GM18951 (cell line): Measurements from ENCODE around the gene ZMYND8.

Experiments
- POLR2A ChIP-seq: IDR thresholded peaks from 4 replicates; pipeline ENCODE4 v1.6.1; 2011; ENCODE audit warnings: mild to moderate bottlenecking; ENCODE audit not compliant: insufficient read length, insufficient read depth; ENCODE audit errors: extremely low read depth
- in situ Hi-C: fragments of 300-500 bp; cut with MboI; formaldehyde crosslinking; loops from one replicate; pipeline ENCODE4 v1.12.0; 2022; ENCODE audit warnings: low sequenced_read_pairs, mixed read lengths, inconsistent platforms; ENCODE audit not compliant: unreplicated experiment

The ZMYND8 gene

DNA sequence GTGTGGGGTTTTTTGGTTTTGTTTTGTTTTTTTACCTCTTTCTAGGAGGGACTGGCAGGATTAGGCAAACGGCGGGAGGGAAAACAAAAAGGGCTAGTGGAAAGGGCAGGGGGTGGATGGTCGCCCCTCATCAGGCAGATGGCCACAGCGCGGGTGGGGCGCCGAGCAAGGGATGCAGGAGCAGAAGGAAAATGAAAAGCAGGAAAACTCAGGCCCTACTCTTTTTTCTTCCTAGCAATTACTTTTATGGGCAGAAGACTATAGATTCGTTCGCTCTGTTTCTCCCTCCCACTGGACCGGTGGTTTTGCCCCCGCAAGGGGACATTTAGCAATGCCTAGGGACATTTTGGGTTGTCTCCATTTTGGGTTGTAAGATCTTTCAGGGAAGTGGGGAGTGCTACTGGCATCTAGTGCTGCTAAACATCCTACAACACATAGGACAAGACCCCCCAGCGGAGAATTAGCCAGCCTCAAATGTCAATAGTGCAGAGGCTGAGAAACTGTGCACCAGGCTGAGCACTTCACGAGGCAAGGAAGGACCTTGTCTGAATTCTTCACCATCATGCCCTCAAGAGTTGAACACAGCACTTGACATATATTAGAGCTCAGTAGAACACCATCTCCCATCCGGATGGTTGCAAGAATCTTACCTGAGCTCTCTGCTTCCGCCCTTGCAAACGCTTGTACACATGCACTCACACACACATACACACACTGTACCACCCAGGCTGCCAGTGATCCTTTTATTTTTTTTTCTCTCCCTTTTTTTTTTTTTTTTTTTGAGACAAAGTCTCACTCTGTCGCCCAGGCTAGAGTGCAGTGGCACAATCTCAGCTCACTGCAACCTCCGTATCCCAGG lies 4.8 kb upstream of the ZMYND8 start:
- no peak for TF ChIP-seq POLR2A
- in situ Hi-C loops, result no loop called here

DNA sequence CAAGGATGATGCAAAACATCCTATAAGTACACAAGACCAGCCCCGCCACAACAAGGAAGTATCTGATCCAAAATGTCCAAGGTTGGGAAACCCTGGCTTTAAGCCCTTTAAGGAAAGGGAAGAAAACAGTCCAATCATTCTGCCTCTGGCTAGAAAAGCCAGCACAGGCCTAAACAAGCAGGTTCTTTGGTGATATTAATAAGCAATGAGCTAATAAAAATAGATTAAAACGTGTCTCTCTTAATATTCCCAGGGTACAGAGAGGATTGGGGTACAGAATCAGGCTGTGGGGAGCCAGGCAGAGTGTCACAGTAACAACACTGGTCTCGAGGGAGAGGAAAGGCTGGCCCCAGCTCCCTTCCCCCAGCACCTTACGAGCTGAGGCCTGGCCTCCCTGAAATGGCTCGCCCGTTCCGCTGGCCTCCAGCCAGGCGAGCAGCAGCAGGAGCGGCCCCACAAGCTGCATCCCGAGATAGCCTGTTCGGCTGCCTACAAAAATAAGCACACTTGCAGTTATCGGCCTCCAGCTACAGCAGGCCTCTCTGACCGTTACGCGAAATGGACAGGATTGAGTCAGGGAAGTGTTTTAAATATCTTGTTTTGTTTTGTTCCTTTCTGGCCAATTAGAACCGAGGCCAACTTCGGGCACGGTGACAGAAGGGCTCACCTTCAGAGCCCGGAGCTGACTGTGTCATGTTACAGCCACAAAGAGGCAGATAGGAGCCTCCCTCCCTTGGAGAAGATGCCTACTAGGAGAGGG lies 4.0 kb upstream of the ZMYND8 start:
- in situ Hi-C loops, result no loop called here

DNA sequence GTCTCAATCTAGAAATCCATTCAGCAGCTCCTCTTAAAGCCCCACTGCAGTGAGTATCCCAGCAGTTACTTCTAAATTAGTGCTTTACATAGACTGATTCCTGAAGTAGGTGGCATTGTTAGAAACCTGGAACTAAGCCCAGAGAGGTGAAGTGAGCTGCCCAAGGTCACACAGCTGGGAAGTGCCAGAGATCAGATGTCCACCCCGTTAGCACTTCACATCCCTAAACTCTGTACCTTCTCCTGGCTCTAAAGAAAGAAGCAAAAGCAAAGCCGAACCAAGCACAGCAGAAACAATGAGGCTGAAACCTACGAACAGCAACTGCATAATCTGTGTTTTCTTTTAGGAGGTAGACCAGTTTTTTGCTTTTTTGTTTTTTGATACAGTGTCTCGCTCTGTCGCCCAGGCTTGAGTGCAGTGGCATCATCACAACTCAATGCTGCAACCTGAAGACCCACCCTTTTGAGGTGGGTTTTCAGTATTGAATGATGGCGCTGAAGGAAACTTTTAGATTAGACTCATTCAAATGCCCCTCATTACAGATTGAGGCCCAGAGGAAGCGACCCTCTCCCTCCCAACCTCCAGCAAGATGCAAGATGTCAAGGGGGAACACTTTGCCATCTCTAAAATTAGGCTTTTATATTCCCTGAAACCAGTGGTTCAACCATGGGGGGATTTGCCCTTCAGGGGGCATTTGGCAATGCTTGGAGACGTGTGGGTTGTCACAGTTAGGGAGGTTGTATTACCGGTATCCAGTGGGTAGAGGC lies 3.2 kb upstream of the ZMYND8 start:
- TF ChIP-seq POLR2A, result no peak
- in situ Hi-C loops, result no loop called here

More for the DNA sequence above, 4.0 kb upstream of the ZMYND8 start:
- peak; percentile 41 for TF ChIP-seq POLR2A

DNA sequence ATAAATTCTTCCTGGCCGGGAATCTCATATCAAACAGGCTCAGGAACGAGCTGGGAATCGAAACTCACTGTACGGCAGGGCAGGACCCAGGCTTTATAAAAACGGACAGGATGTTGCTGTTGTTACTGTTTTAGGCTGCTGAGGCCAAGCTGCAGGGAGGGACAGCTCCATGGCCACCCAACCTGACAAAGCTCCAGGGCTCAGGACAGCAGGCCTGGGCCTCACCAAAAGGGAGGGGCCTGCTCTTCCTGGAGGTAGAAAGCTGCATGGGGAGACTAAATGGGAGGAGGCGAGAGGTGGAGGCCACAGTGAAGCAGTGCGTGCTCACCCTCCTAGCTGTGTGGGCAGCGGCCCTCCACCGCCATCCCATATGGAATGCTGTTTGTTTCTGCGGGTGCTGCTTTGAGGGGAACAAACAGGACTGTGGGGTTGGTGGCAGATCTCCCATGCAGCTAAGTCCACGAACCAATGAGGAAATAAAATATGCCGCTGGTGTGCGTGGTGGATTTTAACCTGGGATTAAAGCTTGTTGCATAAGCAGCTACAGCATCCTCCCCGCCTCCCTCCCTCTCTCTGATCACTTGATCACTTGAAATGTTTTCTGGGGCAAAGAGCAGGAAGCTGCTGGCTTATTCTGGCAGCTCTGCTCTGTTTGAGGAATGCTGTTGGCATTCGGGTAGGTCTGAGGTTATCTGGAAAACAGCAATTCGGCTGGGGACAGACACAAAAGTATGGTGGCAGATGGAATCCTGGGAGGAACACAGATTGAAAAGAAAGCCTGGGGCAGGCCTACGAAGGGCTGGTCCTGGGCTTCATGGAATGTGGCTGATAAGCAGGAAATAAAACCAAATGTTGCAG lies 2.4 kb upstream of the ZMYND8 start:
- in situ Hi-C loops, result no loop called here
- no peak for TF ChIP-seq POLR2A

DNA sequence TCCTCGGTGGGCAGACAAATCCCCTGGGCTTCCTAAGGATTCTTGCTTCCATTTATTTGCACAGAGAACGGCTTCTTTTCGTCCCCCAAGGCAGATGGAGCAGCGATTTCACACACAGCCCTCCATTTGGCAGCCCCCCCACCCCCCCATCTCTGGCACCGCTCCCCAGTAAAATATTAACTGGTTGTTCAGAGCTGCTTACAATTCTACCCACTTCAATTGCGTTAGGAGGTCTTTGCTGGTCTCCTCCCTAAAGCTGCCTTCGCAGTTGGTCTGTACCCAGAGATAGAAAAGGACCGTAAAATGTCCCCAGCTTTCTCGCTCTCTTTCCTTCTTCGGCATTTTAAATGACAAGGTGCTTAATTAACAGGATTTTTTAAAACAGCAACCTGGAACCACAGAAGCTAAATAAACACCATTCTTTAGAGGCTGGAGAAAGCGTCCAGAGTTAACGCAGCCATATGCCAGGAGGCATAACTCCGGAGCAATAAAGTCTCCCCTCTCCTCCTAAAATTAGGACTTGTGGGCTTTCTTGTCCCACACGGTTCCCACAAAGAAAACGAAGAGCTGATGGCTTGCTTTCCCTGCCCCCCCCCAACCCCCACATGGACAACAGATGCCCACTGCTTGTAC lies 1.7 kb upstream of the ZMYND8 start:
- in situ Hi-C loops, result no loop called here

DNA sequence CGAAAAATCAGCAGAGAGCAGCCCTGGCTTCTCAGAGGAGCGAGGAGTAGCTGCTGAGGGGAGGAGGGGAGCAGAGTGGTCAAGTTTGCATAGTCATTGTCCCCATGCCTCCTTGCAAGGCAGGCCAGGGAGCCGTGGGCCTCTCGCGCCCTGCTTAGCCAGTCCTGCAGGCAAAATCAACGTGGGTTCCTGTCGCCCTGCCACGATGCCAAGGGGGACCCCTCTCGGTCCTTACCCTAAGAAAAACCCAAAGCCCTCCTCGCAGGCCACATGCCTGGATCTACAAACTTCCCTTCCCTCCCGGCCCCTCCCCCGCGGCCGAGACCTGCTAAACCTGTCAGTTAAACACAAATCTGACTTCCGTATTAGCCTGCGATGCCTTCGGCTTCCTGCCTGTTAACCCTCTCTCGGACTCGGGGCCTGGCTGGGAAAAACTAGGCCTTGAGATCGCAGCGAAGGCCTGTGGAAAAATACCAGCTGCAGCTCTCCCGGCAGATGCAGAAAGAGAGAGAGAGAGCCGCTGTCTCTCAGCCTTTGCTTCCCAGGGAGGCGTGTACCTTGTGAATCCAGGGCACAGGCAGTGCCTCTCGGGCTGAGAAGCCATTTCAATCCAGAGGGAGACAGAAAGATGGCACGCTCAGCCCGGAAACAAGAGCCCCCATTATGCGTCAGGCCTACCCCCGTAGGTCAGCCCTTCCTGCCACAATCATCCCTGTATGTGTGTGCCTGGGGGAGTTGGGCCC lies 968 bp upstream of the ZMYND8 start:
- in situ Hi-C loops, result no loop called here

More for the DNA sequence above, 1.7 kb upstream of the ZMYND8 start:
- no peak for TF ChIP-seq POLR2A

DNA sequence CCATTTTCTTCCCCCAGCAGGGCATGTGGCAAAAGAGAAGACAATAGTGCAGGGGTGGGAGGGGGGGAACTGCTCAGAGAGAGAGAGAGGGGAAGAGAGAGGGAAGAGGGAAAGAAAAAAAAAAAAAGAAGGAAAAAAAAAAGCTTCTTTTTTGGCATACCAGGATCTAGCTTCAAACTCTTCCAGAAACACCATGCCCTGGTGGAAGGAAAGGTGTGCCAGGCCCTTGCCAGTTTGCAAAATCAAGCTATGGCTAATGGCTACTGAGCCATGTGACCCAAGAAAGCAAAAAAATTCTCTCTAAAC lies 326 bp downstream of the ZMYND8 start:
- TF ChIP-seq POLR2A, result no peak
- in situ Hi-C loops, result no loop called here

More for the DNA sequence above, 968 bp upstream of the ZMYND8 start:
- peak; percentile 63 for TF ChIP-seq POLR2A

DNA sequence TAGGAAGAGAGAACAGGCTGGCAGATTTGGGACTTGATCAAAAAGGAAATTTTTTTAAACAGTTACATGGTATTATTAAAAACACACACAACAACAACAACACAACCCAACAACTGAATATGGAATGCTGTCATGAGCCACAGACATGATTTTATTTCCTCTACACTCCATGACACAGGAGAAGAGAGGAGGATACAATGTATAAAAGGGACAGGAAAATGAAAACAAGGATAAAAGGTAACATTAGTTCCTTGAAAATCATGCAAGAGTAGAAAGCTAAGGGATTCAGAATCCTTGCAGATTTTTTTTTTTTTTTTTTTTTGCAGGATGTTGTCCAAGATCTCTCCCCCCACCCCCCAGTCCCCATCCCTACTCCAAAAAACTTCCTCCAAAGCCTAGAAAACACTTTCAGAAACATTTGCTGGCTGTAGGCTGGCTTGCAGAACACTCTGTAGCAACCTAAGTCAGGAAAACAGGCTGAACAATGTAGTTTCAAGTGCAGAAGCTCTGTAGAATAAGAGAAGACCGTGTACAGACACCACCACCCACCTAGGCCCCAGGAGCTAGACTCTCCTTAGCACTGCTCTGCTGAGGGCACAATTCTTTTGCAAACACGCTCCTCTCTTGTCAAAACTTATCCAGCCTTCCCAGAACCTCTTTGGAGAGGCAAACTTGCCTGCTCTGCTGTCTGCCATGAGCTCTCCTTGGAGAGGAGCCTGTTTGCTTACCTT lies 845 bp downstream of the ZMYND8 start:
- no peak for TF ChIP-seq POLR2A

DNA sequence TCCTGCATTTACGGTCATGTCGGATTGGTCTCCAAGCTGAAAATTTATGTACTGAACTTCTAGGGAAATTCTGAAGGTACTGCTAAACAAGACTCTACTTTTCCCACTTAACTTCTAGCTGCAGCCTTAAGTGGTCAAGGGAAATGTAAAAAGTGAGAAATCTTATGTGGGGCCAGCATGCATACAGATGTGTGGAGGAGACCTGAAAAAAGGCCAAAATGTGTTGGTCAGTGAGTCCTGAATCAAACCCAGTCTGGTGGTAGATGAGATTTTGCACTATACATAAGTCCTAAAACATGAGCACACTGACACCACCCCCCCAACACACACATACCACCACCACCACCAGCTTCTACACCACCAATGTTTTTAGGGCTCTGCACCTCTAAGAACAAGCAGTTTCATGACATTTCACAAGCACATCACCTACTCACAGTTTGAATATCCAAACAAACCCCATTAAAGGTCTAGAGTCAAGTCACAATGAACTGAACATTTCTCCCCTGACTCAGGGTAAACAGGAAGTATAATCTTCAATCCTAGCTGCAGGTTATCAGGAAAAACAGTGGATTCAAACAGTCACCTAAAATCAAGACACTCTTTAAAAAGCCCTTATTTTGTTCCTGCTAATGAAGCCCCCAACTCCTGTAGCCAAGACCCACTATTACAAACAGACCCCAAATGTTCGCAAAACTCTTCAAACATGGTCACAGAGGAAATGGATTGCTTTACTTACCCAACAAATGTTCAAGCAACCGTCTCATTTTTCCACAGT lies 1.6 kb downstream of the ZMYND8 start:
- in situ Hi-C loops, result no loop called here
- no peak for TF ChIP-seq POLR2A

More for the DNA sequence above, 845 bp downstream of the ZMYND8 start:
- in situ Hi-C loops, result no loop called here

DNA sequence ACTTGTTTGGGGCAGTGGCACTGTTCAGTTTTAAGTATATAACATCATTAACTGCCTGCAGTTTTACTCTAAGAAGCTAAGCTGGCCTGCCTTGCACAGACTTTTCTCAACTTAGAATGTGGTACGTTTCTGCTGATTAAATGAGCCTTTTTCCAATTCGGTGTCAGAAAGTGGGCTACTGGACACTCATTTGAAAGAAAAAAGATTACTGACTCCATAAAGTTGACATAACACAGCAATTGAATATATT lies 2.1 kb downstream of the ZMYND8 start:
- TF ChIP-seq POLR2A, result no peak
- in situ Hi-C loops, result no loop called here
